Heart right ventricle (tissue), 16 donors: ENCODE results near the gene SNCB. TPM values are rescaled to one million over a fixed set of nuclear protein-coding genes. Genes with fewer than 3 reads are reported as not detected.

Experiments used
- ATAC-seq, 8 donors: fragments of 200-7000 bp; cut with Tn5 transposase; one replicate each; pipeline ENCODE4 v1.9.1; 2020; ENCODE audit warnings: mild to moderate bottlenecking in 8 of 8, moderate library complexity in 8 of 8, moderate number of reproducible peaks in 1 of 8
- DNase-seq, 2 donors: peaks; one replicate each; pipeline ENCODE4 v3.0.0-alpha.2; 2020
- H3K27ac ChIP-seq, 10 donors: fragments of 200-600 bp; sonication (generic) in 2 of 10; one replicate each; pipeline versions ENCODE4 v1.5.0 to v1.8.0; 2020 to 2022; ENCODE audit warnings: mild to moderate bottlenecking in 3 of 10
- H3K27me3 ChIP-seq, 7 donors: fragments of 200-600 bp; one replicate each; pipeline ENCODE4 v1.8.0; 2021 to 2022; ENCODE audit warnings: mild to moderate bottlenecking in 2 of 7
- H3K36me3 ChIP-seq, 9 donors: fragments of 200-600 bp; sonication (generic) in 1 of 9; one replicate each; pipeline versions ENCODE4 v1.5.0 to v1.8.0; 2020 to 2022; ENCODE audit warnings: mild to moderate bottlenecking in 2 of 9
- H3K4me1 ChIP-seq, 9 donors: fragments of 200-600 bp; sonication (generic) in 1 of 9; one replicate each; pipeline versions ENCODE4 v1.5.0 to v1.8.0; 2020 to 2022; ENCODE audit warnings: mild to moderate bottlenecking in 4 of 9
- H3K4me3 ChIP-seq, 10 donors: fragments of 200-600 bp; sonication (generic) in 2 of 10; one replicate each; pipeline versions ENCODE4 v1.5.0 to v1.8.0; 2020 to 2022; ENCODE audit warnings: mild to moderate bottlenecking in 7 of 10, moderate library complexity in 2 of 10
- H3K9me3 ChIP-seq, 11 donors: fragments of 200-600 bp in 10 of 11; sonication (generic) in 2 of 11; one replicate each; pipeline versions ENCODE4 v1.5.0 to v1.8.0; 2013 to 2022; ENCODE audit warnings: mild to moderate bottlenecking in 2 of 11, control low read depth in 1 of 11, moderate library complexity in 1 of 11
- WGBS, 2 donors: extraction: QIAGEN DNeasy Blood & Tissue Kit; methylation state at CpG; one replicate each; pipeline ENCODE4 v1.1.7; 2013; ENCODE audit warnings: inconsistent platforms in 1 of 2; 5-methylcytosine and 5-hydroxymethylcytosine counted together
- intact Hi-C, 10 donors: fragments of 100-400 bp; cut with DNase I; formaldehyde crosslinking; loops; one replicate each; pipeline versions ENCODE4 v1.11.1 to v1.14.2; 2022
- polyA plus RNA-seq, 2 donors: library from polyadenylated mRNA; stranded (reverse); fragments of 200-250 nt; gene quantifications; one replicate each; pipeline ENCODE4 v1.2.3, GENCODE V29; 2013
- total RNA-seq, 10 donors: library from RNA; stranded (reverse); fragmentation: NEBNext Ultra II Directional in 3 of 10; extraction: Animal tissue kit (Norgen Biotek cat#: 25700) in 3 of 10; gene quantifications; one replicate each; pipeline versions ENCODE4 v1.2.1 to v1.2.4, GENCODE V29; 2021 to 2023
- TF ChIP-seq, protein P1 (sequence below), 9 donors: fragments of 200-600 bp; sonication (generic) in 2 of 9; IDR thresholded peaks; one replicate each; pipeline versions ENCODE4 v1.5.0 to v1.8.0; 2021 to 2022; ENCODE audit warnings: antibody characterized with exemption in 9 of 9, mild to moderate bottlenecking in 5 of 9, moderate library complexity in 1 of 9
- donor health status: Arrhythmogenic right ventricular cardiomyopathy.
- donor health status: ischemic (EF 13 %, LVEDD 7.1; RV severe dilation, severe dysfunction).
- donor health status: healthy with polysubstance abuse.
- donor health status: DM: no; HTN: yes; CAD: no.
- donor health status: DM: no; HTN: no; CAD: no.
- donor health status: ischemic (EF 25% LVEDD 6.9; RV normal size, moderate dysfunction).
- donor health status: ischemic (EF 25% LVEDD 5.7; RV mildly dilated, moderate dysfunction).
- donor health status: healthy.
- donor health status: DM: yes; HTN: yes; CAD: no.
- donor health status: Ischemic cardiomyopathy.
- donor health status: ischemic (EF 35%, LVEDD 5.7; RV mildly dilated, moderate dysfunction).
- donor health status: nonischemic (EF 11% LVEDD 7.7; RV severe dilation, severe dysfunction).
- donor health status: DM: yes; HTN: yes; CAD: no.
- donor health status: PGD.
- donor health status: ischemic (EF 29% LVEDD 5.4; RV normal size, mild dysfunction).
- donor health status: nonischemic (EF 23%, LVEDD 6.1; RV moderate dilation, normal function).

SNCB gene
- total and polyA plus RNA-seq, 12 donors = 0.35 to 0.39 TPM; not detected in 10

DNA sequence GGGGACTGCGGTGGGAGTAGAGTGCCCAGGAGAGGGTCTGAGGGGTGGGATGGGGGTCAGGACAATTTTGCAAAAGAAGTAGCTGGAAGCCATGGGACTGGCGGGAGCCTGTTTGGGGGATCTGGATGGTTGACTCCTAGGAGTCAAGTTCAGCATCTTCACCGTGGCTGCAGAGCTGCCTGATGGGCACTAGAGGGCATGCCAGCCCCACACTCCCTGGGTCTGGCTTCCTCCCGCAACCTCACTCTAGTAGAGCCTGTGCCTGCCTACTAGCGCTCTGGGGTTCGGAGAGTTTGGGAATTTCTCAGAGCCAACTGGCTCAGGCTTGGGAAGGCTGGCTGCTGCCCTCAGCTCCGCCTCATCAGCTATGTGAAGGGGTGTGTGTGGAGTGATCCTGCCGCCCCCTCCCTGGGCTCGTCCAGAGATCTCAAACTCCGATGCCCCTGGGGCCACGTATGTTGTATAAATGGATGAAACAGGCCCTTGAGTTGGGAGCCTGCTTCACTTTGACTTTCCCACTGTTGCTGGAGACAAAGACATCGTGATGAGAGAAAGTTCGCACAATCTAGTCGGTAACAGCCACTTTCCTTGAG lies 27.8 kb upstream of the SNCB start:
- ATAC-seq = peak; percentile 63 to 85 (median 80)
- no peak overlapping the region for H3K4me3 ChIP-seq
- intact Hi-C loops = loop anchor here in 8 of 10 donors (2.0 to 10.0 kb wide), 5 partner anchors 157 to 455 kb away; partner anchors contain the start of gene UNC5A (in 1 of the 8)
- peak; percentile 51 to 58 for DNase-seq
- H3K4me1 ChIP-seq = peaks cover 0 to 28% (median 14%) of the 10 kb centered on the region in 9 donors
- peaks cover 0 to 46% (median 13%) of the 10 kb centered on the region in 9 donors for H3K36me3 ChIP-seq
- H3K27me3 ChIP-seq = peaks cover 0 to 17% (median 9%) of the 10 kb centered on the region in 7 donors
- 51 to 53% methylated on average over 14 of the region's 14 CpGs for WGBS, 2 donors
- H3K9me3 ChIP-seq = no peaks in the 10 kb centered on the region
- H3K27ac ChIP-seq = peak overlapping the region in 3 of 10 donors; percentile 29 to 63 (median 37)
- TF ChIP-seq, protein P1, sequence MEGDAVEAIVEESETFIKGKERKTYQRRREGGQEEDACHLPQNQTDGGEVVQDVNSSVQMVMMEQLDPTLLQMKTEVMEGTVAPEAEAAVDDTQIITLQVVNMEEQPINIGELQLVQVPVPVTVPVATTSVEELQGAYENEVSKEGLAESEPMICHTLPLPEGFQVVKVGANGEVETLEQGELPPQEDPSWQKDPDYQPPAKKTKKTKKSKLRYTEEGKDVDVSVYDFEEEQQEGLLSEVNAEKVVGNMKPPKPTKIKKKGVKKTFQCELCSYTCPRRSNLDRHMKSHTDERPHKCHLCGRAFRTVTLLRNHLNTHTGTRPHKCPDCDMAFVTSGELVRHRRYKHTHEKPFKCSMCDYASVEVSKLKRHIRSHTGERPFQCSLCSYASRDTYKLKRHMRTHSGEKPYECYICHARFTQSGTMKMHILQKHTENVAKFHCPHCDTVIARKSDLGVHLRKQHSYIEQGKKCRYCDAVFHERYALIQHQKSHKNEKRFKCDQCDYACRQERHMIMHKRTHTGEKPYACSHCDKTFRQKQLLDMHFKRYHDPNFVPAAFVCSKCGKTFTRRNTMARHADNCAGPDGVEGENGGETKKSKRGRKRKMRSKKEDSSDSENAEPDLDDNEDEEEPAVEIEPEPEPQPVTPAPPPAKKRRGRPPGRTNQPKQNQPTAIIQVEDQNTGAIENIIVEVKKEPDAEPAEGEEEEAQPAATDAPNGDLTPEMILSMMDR (IDR thresholded peaks at IDR 0.05) = peak; percentile 73 to 92 (median 86)

DNA sequence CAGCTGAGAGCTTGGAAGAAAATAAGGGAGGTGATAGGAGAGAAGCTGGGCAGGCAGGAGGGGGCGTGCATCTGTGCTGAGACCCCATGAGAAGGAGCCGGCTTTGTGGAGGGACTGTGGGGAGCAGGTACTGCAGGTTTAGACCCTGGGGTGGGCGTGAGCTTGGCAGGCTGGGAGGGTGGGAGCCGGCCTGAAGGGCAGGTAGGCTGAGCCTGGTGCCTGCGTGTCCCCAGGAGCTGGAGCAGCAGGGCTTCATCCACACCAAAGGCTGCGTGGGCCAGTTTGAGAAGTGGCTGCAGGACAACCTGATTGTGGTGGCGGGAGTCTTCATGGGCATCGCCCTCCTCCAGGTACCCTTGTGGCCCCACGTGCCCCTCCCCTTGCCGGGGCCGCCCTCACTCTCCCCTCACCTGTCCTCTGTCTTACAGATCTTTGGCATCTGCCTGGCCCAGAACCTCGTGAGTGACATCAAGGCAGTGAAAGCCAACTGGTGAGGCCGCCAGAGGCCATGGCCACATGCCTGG lies 26.2 kb upstream of the SNCB start:
- Histone ChIP-seq H3K36me3 (peaks cover 0 to 57% (median 19%) of the 10 kb centered on the region in 9 donors), H3K27me3 (peaks cover 0 to 5% (median 0%) of the 10 kb centered on the region in 7 donors), H3K4me3 (no peak overlapping the region), H3K9me3 (no peaks in the 10 kb centered on the region), H3K4me1 (peaks cover 0 to 32% (median 16%) of the 10 kb centered on the region in 9 donors), H3K27ac (no peak overlapping the region)
- ATAC-seq (no peak), DNase-seq (no peak)
- intact Hi-C loops = loop anchor here in 7 of 10 donors (5.0 to 10.0 kb wide), 3 partner anchors 158 to 456 kb away; partner anchors contain the start of gene UNC5A (in 1 of the 7)
- 88 to 91% methylated on average over 13 of the region's 13 CpGs for WGBS, 2 donors
- TF ChIP-seq, protein P1 (IDR thresholded peaks at IDR 0.05) = no peak

DNA sequence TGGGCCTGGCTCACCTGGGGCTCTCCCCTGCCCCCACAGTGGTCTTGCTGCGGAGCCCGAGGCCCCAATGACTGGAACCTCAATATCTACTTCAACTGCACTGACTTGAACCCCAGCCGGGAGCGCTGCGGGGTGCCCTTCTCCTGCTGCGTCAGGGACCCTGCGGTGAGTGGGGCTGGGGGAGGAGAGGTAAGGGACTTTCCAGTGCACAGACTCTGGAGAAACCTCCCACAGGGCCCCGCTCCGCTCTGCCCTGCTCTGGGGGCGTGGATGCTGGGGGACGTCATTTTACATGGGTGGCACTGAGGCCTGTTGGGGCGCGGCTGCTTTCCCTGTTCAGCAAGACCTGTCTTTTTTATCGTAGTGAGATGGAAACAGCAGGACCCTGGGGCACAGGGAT lies 24.5 kb upstream of the SNCB start:
- Histone ChIP-seq H3K9me3 (no peaks in the 10 kb centered on the region), H3K4me1 (peaks cover 0 to 26% (median 15%) of the 10 kb centered on the region in 9 donors), H3K27me3 (no peaks in the 10 kb centered on the region), H3K36me3 (peaks cover 0 to 57% (median 19%) of the 10 kb centered on the region in 9 donors), H3K4me3 (no peak overlapping the region), H3K27ac (no peak overlapping the region)
- ATAC-seq (no peak), DNase-seq (no peak)
- 96 to 97% methylated on average over 14 of the region's 14 CpGs for WGBS, 2 donors
- TF ChIP-seq, protein P1 (IDR thresholded peaks at IDR 0.05) = no peak
- intact Hi-C loops = loop anchor here in 7 of 10 donors (5.0 to 10.0 kb wide), 3 partner anchors 160 to 457 kb away; partner anchors contain the start of gene UNC5A (in 1 of the 7)

DNA sequence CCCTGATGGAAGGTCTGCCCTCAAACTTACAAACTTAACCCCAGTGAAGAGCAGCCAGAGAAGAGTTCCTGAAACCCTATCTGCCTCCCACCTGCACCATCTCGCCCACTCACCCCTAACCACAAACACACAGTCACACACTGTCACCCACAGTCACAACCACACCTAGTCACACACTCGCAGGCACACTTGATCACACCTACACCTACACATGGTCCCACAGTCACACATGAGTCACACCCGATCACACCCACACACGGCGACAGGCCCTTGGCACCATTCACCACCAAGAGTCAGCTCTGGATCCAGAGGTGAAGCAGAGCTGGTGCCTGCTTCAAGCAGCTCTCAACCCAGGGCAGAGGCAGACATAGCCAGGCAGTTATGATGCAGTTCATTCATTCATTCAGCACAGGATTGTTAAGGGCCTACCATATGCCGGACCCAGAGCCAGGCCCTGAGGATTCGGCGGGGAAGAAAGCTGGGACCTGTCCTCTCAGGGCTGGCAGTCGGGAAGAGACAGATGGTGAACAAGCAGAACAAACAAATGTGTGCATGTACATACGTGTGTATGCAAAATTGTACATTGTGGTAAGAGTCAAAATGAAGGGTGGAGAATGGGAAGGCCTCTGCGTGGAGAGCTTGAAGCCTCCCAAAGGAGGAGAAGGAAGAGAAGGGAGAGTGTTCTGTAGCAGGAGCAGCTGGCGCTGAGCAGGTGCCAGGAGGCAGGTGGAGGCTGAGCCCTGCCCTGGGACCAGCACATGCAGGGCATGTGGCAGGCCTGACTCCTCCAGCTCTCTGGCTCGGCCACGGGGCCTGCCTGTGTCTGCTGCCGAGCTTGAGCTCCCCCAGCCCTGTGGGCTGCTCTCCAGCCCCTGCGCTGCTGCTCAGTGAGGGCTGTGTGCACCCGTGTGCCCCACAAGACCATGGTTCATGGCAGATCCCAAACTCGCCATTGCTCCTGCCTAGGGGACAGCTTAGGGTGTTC lies 23.4 kb upstream of the SNCB start:
- intact Hi-C loops = loop anchor here in 1 of 10 donors (10.0 kb wide), 1 partner anchor 161 kb away; the partner anchor contains the start of gene UNC5A
- ATAC-seq = no peak
- H3K4me3 ChIP-seq = no peak overlapping the region
- no peaks in the 10 kb centered on the region for H3K27me3 ChIP-seq
- TF ChIP-seq, protein P1 (IDR thresholded peaks at IDR 0.05) = no peak
- peaks cover 0 to 25% (median 10%) of the 10 kb centered on the region in 9 donors for H3K4me1 ChIP-seq
- 90% methylated on average over 17 to 18 of the region's 18 CpGs for WGBS, 2 donors
- no peak overlapping the region for H3K27ac ChIP-seq
- peaks cover 0 to 57% (median 19%) of the 10 kb centered on the region in 9 donors for H3K36me3 ChIP-seq
- no peak for DNase-seq
- no peaks in the 10 kb centered on the region for H3K9me3 ChIP-seq
